KMS-11 (cell line): Measurements from ENCODE around the gene PKD1.

Source experiments
- H2AFZ ChIP-seq: fragments of 200-600 bp; sonication (generic); 2 replicates; pipeline ENCODE4 v1.6.1; 2016; ENCODE audit warnings: antibody characterized with exemption, mixed run types, low read depth
- H3K27ac ChIP-seq: fragments of 200-600 bp; sonication (generic); 2 replicates; pipeline ENCODE4 v1.6.1; 2016; ENCODE audit warnings: mild to moderate bottlenecking, mixed run types
- H3K27me3 ChIP-seq: fragments of 200-600 bp; sonication (generic); 2 replicates; pipeline ENCODE4 v1.6.1; 2017; ENCODE audit warnings: mild to moderate bottlenecking, low read depth, mixed run types, moderate library complexity; ENCODE audit not compliant: insufficient read depth
- H3K36me3 ChIP-seq: fragments of 200-600 bp; sonication (generic); 2 replicates; pipeline ENCODE4 v1.6.1; 2017; ENCODE audit warnings: mild to moderate bottlenecking, mixed run types; ENCODE audit not compliant: insufficient read depth
- H3K4me1 ChIP-seq: fragments of 200-600 bp; sonication (generic); 2 replicates; pipeline ENCODE4 v1.6.1; 2016; ENCODE audit warnings: mild to moderate bottlenecking, low read depth, mixed run types; ENCODE audit not compliant: poor library complexity, severe bottlenecking
- H3K4me2 ChIP-seq: fragments of 200-600 bp; sonication (generic); 2 replicates; pipeline ENCODE4 v1.7.0; 2016; ENCODE audit warnings: mild to moderate bottlenecking, mixed run types
- H3K4me3 ChIP-seq: fragments of 200-600 bp; sonication (generic); IDR thresholded peaks from 2 replicates; pipeline ENCODE4 v1.6.1; 2017; ENCODE audit warnings: low read depth, low read length, mixed read lengths; ENCODE audit not compliant: insufficient read depth
- H3K79me2 ChIP-seq: fragments of 200-600 bp; sonication (generic); 2 replicates; pipeline ENCODE4 v1.6.1; 2016; ENCODE audit warnings: low read depth, mixed run types; ENCODE audit not compliant: insufficient read depth
- H3K9ac ChIP-seq: fragments of 200-600 bp; sonication (generic); 2 replicates; pipeline ENCODE4 v1.6.1; 2016; ENCODE audit warnings: mild to moderate bottlenecking, mixed run types
- H4K20me1 ChIP-seq: fragments of 200-600 bp; sonication (generic); 2 replicates; pipeline ENCODE4 v1.6.1; 2016; ENCODE audit warnings: mild to moderate bottlenecking, mixed run types; ENCODE audit not compliant: insufficient read depth
- CTCF ChIP-seq: fragments of 200-600 bp; sonication (generic); conservative IDR thresholded peaks from 2 replicates; pipeline ENCODE4 v1.6.1; 2017; ENCODE audit warnings: low read depth, mild to moderate bottlenecking, antibody characterized with exemption, low read length, moderate library complexity, mixed read lengths

The PKD1 gene

GRCh38 chr16:2070576-2071453 is 64.9 kb downstream of the PKD1 start:
- no peaks in the 10 kb centered on the region for H3K79me2 ChIP-seq
- H3K4me1 ChIP-seq = no peaks in the 10 kb centered on the region
- H3K27ac ChIP-seq = no peak overlapping the region
- no peak overlapping the region for H3K9ac ChIP-seq
- no peak overlapping the region for H3K4me2 ChIP-seq
- no peak overlapping the region for H2AFZ ChIP-seq
- no peak for TF ChIP-seq CTCF
- peaks cover 4% of the 10 kb centered on the region; the same call in 1 of the 2 replicates for H3K36me3 ChIP-seq
- H3K27me3 ChIP-seq = no peaks in the 10 kb centered on the region
- H3K4me3 ChIP-seq = no peak overlapping the region
- H4K20me1 ChIP-seq = no peaks in the 10 kb centered on the region

- Histone ChIP-seq H2AFZ (no peak overlapping the region), H4K20me1 (no peaks in the 10 kb centered on the region), H3K79me2 (no peaks in the 10 kb centered on the region), H3K9ac (no peak overlapping the region), H3K4me1 (no peaks in the 10 kb centered on the region), H3K36me3 (peaks cover 4% of the 10 kb centered on the region; the same call in 1 of the 2 replicates), H3K4me2 (no peak overlapping the region), H3K27ac (no peak overlapping the region), H3K27me3 (no peaks in the 10 kb centered on the region), H3K4me3 (no peak overlapping the region)
- no peak for TF ChIP-seq CTCF
These were observed 69.6 kb downstream of the PKD1 start for GRCh38 chr16:2066139-2066538.

GRCh38 chr16:2064368-2064945 is 71.2 kb downstream of the PKD1 start:
- H3K4me2 ChIP-seq = no peak overlapping the region
- no peak for TF ChIP-seq CTCF
- H3K79me2 ChIP-seq = no peaks in the 10 kb centered on the region
- H3K27me3 ChIP-seq = no peaks in the 10 kb centered on the region
- H3K27ac ChIP-seq = no peak overlapping the region
- H3K4me1 ChIP-seq = no peaks in the 10 kb centered on the region
- peaks cover 4% of the 10 kb centered on the region; the same call in 1 of the 2 replicates for H3K36me3 ChIP-seq
- H2AFZ ChIP-seq = no peak overlapping the region
- no peak overlapping the region for H3K4me3 ChIP-seq
- no peaks in the 10 kb centered on the region for H4K20me1 ChIP-seq
- no peak overlapping the region for H3K9ac ChIP-seq

- no peak overlapping the region for H3K27ac ChIP-seq
- no peaks in the 10 kb centered on the region for H4K20me1 ChIP-seq
- H3K79me2 ChIP-seq = no peaks in the 10 kb centered on the region
- peaks cover 4% of the 10 kb centered on the region; the same call in 1 of the 2 replicates for H3K36me3 ChIP-seq
- H2AFZ ChIP-seq = no peak overlapping the region
- no peaks in the 10 kb centered on the region for H3K4me1 ChIP-seq
- no peak for TF ChIP-seq CTCF
- no peaks in the 10 kb centered on the region for H3K27me3 ChIP-seq
- no peak overlapping the region for H3K4me2 ChIP-seq
- H3K4me3 ChIP-seq = no peak overlapping the region
- H3K9ac ChIP-seq = no peak overlapping the region
These were observed 71.8 kb downstream of the PKD1 start for GRCh38 chr16:2063861-2064260.
